ENCODE data around the gene SIGMAR1. TPM values are rescaled to one million over a fixed set of nuclear protein-coding genes. Genes with fewer than 3 reads are reported as not detected.

SIGMAR1 gene
- total and polyA plus RNA-seq, 2 of the 4 experiments (the other 2 are of a cell fraction), result 44.6 to 88.9 TPM

DNA sequence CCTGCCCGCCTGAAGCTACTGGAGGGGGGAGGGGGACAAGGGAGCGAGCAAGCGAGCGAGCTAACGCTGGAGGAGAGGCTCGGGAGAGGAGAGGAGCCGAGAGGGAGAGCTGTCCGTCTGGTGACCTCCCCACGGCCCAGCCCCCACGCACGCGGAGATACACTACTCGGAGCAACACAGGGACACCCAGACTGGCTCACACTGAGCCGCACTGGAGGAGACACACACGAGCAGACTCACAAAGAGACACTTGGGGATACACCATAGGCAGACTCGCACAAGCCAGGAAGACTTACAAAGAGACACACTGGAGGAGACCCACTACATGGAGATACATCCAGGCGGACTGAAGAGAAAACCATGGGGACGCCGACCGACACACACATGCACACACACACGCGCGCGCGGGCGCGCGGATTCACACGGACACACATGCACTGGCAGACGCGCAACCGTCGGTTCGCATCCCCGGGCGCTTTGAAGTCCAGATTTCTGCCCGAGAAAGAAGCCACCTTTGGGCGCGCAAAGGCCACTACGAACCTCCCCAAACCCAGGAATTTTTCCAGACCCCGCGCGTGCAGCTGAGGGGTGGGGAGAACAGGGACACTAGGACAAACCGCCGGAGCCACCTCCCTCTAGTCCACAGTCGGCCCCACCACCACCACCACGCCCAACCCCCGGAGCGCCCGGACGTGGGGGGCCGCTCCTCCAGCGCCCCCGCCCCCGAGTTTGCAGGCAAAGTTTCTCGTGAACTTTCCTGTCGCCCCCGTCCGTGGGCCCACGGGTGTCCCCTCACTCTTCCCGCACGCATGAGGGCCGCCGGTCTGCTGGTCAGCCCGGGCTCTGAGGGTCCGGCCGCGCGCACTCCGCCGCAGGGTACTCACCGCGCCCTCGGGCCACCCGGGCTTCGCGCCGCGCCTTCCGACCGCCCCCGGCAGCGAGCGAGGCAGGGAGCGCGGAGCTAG, 48.6 kb downstream of the SIGMAR1 start:
- Histone ChIP-seq H3K9me1 (ENCODE audit: insufficient read depth, low read length) (no peaks in the 10 kb centered on the region), H3K79me1 (ENCODE audit: low read depth in 1 of 2, low read length in 2 of 2) (no peaks in the 10 kb centered on the region), H3K4me2 (ENCODE audit: low read depth, low read length) (no peak overlapping the region), H4K5ac (ENCODE audit: low read depth, low read length) (no peak overlapping the region), H4K20me1 (ENCODE audit: insufficient read depth, low read length) (peaks cover 8% of the 10 kb centered on the region), H3K9ac (ENCODE audit: low read depth, low read length) (no peak overlapping the region), H3K23ac (ENCODE audit: low read depth, low read length) (peak overlapping the region; percentile 73; the same call in 1 of the 2 replicates), H3K27ac (ENCODE audit: insufficient read depth, low read length) (no peak overlapping the region), H3K27me3 (ENCODE audit: control insufficient read depth, insufficient read depth, low read length) (peaks cover 95% of the 10 kb centered on the region), H4K8ac (ENCODE audit: low read depth in 2 of 2, low read length in 2 of 2) (no peak overlapping the region), H2AFZ (replicated peaks; ENCODE audit: low read length, poor library complexity) (no peak overlapping the region), H2AK5ac (ENCODE audit: low read depth, low read length) (no peak overlapping the region), H2BK120ac (ENCODE audit: low read depth, low read length) (no peak overlapping the region), H3K4ac (ENCODE audit: low read depth, low read length) (no peak overlapping the region), H3K4me3 (ENCODE audit: insufficient read depth, low read depth, low read length) (no peak overlapping the region), H2BK5ac (ENCODE audit: low read depth, low read length, poor library complexity, severe bottlenecking) (no peak overlapping the region), H2AK9ac (replicated peaks; ENCODE audit: low read depth, low read length, poor library complexity) (no peak overlapping the region), H3K36me3 (ENCODE audit: control insufficient read depth, insufficient read depth, low read length) (no peaks in the 10 kb centered on the region), H2BK15ac (ENCODE audit: low read depth, low read length) (no peak overlapping the region), H4K91ac (ENCODE audit: insufficient read depth, low read depth, low read length) (no peak overlapping the region), H3K4me1 (ENCODE audit: control insufficient read depth, insufficient read depth, low read length) (no peaks in the 10 kb centered on the region; the same call in 1 of the 2 replicates), H3K14ac (replicated peaks; ENCODE audit: low read depth, low read length) (no peak overlapping the region), H2BK20ac (ENCODE audit: low read depth, low read length) (no peak overlapping the region), H3K18ac (ENCODE audit: low read depth, low read length) (no peak overlapping the region), H3K56ac (ENCODE audit: extremely low read depth, insufficient read depth, low read length) (no peak overlapping the region), H3K9me3 (ENCODE audit: control insufficient read depth, insufficient read depth, low read length) (no peaks in the 10 kb centered on the region)
- dilution Hi-C loops (cut with HindIII; ENCODE audit: low sequenced_read_pairs, unreplicated experiment), result no loop called here
- 2% methylated on average over 20 of the region's 86 CpGs; no CpG with 5 or more reads in 1 of the 2 experiments for WGBS, 2 experiments (ENCODE audit: extremely low coverage in 2 of 2, insufficient read length in 1 of 2)
- ATAC-seq (ENCODE audit: low read depth) (no peak), DNase-seq (no peak)
- in situ Hi-C loops (cut with MboI; ENCODE audit: low sequenced_read_pairs), result no loop called here
- BruUV-seq (replicated peaks), result no TSS peak
- intact Hi-C loops (cut with micrococcal nuclease), result no loop called here
- POLR2A ChIA-PET (ENCODE audit: unreplicated experiment), result no interaction called here
- CTCF ChIA-PET, result interaction anchor here (1.6 kb wide), 1 partner anchor 185 kb away, joined by 5 read pairs; no protein-coding TSS in a partner anchor
- TF ChIP-seq, protein P1, sequence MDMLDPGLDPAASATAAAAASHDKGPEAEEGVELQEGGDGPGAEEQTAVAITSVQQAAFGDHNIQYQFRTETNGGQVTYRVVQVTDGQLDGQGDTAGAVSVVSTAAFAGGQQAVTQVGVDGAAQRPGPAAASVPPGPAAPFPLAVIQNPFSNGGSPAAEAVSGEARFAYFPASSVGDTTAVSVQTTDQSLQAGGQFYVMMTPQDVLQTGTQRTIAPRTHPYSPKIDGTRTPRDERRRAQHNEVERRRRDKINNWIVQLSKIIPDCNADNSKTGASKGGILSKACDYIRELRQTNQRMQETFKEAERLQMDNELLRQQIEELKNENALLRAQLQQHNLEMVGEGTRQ (IDR thresholded peaks at IDR 0.05; ENCODE audit: low read depth, low read length), result no peak
- TF ChIP-seq POLR2A (IDR thresholded peaks at IDR 0.05; ENCODE audit: low read depth, low read length) (no peak), RAD21 (IDR thresholded peaks at IDR 0.05; ENCODE audit: low read length) (no peak), NFE2L2 (IDR thresholded peaks at IDR 0.05; ENCODE audit: low read depth, low read length) (no peak), RCOR1 (IDR thresholded peaks at IDR 0.05; ENCODE audit: insufficient replicate concordance, low read length) (no peak), ELK1 (IDR thresholded peaks at IDR 0.05; ENCODE audit: borderline replicate concordance, low read depth, low read length) (no peak), BHLHE40 (IDR thresholded peaks at IDR 0.05; ENCODE audit: low read depth, low read length) (no peak), FOS (IDR thresholded peaks at IDR 0.05; ENCODE audit: low read depth, low read length) (no peak), CEBPB (IDR thresholded peaks at IDR 0.05; ENCODE audit: low read depth, low read length) (no peak), RFX5 (IDR thresholded peaks at IDR 0.05; ENCODE audit: low read depth, low read length) (no peak), MAZ (IDR thresholded peaks at IDR 0.05; ENCODE audit: borderline replicate concordance, low read depth, low read length) (no peak), CHD1 (IDR thresholded peaks at IDR 0.05; ENCODE audit: low read depth, low read length) (no peak), SMC3 (IDR thresholded peaks at IDR 0.05; ENCODE audit: low read depth, low read length) (no peak)
- TF ChIP-seq, protein P2, sequence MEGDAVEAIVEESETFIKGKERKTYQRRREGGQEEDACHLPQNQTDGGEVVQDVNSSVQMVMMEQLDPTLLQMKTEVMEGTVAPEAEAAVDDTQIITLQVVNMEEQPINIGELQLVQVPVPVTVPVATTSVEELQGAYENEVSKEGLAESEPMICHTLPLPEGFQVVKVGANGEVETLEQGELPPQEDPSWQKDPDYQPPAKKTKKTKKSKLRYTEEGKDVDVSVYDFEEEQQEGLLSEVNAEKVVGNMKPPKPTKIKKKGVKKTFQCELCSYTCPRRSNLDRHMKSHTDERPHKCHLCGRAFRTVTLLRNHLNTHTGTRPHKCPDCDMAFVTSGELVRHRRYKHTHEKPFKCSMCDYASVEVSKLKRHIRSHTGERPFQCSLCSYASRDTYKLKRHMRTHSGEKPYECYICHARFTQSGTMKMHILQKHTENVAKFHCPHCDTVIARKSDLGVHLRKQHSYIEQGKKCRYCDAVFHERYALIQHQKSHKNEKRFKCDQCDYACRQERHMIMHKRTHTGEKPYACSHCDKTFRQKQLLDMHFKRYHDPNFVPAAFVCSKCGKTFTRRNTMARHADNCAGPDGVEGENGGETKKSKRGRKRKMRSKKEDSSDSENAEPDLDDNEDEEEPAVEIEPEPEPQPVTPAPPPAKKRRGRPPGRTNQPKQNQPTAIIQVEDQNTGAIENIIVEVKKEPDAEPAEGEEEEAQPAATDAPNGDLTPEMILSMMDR (conservative IDR thresholded peaks at IDR 0.05; ENCODE audit: low read depth, low read length), result no peak

All from IMR-90 (cell line).